ENCODE data around the gene SLC34A3. TPM values are rescaled to one million over a fixed set of nuclear protein-coding genes. Genes with fewer than 3 reads are reported as not detected.

Gene SLC34A3
- total RNA-seq, 1 donor from 2014 or later: 0.49 TPM

DNA sequence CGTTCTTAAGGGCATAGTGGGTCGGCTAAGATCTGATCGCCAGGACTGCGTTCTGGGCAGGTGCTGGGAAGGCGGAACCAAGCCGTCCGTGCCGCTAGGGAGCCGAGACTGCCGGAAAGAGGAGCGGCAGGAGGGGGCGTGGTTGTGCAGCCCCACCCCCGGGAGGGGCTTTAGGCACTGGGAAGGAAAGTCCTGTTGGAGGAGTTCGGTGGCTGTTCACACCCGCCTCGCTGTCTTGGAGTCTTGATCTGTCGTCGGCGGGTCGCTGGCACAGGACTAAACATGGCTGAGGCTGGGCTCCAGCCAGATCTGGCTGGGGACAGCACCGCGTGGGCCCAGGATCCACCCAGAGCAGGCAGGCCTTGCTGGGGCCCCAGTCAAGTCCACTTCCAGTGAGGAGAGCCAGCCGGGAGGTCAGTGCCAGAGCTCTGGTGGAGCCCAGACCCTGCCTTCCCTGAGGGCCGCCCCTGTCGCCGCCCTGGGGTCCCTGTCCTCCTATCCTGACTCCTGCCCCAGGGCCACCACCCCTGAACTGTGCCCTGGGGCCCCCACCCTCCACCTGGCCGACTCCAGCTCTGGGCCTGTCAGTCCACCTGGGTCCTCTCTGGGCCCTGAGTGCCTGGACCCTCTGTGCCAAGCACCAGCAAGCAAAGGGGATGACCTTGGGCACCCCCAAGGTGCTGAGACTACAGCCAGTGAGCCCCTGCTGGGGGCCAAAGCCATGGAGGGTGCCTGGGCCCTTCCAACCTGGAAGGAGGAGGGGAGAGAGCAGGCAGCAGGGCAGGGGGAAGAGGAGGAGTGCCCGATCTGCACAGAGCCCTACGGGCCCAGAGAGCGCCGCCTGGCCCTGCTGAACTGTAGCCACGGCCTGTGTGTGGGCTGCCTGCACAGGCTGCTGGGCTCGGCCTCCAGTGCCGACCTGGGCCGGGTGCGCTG, 13.2 kb upstream of the SLC34A3 start:
- peak; percentile 82 for DNase-seq (ENCODE audit: low spot score)

GRCh38 chr9:137218212-137218753, 12.4 kb upstream of the SLC34A3 start:
- DNase-seq (ENCODE audit: low spot score): no peak

GRCh38 chr9:137218754-137219271, 11.9 kb upstream of the SLC34A3 start:
- DNase-seq (ENCODE audit: low spot score): peak; percentile 52

DNA sequence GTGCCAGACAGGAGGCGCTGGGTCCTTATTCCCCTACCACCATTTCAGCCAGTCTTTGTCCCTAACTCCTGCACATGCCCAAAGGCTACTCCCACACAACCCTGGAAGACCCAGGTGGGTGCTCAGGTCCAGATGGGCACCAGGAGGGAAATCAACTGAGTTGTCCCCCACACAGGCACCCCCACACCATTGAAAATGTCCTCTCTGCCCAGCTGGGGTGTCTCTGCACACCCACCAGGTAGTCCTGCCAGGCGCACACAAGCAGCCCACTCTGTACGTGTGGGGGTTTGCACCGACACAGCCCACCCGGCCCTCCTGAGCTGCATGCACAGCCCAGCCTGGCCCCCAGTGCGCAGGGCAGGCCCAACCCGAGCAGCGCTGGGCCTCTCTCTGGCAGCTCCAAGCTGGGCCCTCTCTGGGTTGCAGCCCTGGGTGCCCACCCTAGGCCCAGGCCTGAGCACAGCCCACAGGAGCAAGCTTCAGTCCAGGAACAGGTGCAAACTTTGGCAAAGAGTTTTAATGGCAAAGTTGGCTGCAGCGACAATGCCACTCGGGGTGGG, 10.9 kb upstream of the SLC34A3 start:
- no peak for DNase-seq (ENCODE audit: low spot score)

DNA sequence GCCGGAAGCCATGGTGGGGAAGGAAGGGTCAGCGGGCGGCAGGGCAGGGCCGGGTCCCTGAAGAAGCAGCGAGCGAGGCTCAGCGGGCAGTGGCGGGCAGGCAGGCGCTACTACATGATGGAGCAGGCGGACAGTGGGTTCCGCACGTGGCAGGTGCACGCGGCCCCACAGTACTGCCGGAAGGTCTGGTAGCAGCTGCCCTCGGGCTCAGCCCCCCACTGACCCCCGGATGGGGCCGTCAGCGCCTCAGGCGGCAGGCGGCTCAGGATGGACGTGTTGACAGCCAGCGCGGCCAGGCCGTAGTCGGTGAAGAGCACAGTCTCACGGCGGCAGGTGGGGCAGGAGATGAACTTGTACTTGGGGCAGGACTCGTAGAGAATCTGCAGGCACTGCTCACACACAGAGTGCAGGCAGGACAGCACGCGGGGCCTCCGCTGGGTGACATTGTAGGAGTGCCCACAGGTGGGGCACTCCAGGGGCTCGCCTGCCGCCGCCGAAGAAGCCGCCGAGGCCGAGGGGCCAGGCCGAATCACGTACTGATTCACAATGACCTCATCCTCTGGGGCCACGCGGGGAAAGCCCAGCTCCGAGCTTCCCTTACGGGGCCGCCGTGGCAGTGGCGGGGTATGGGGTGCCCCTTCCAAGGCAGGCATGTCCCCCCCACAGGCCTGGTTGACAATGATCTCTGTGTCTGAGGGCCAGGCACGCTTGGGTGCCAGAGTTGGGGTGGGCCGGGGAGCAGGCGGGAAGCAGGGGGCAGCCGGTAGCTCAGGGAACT, 10.2 kb upstream of the SLC34A3 start:
- no peak for DNase-seq (ENCODE audit: low spot score)

- DNase-seq (ENCODE audit: low spot score): no peak
Measured at GRCh38 chr9:137221095-137221505, 9.6 kb upstream of the SLC34A3 start.

- DNase-seq (ENCODE audit: low spot score): no peak
Measured at GRCh38 chr9:137221506-137222111, 9.1 kb upstream of the SLC34A3 start.

GRCh38 chr9:137222190-137223077, 8.3 kb upstream of the SLC34A3 start, which contains the start of gene RNF208:
Gene RNF208, minus strand, starts transcription at chr9:137222240. Its CDS starts 1,028 bp downstream, at chr9:137221212.
- no peak for DNase-seq (ENCODE audit: low spot score)

GRCh38 chr9:137223078-137223970, 7.4 kb upstream of the SLC34A3 start:
- DNase-seq (ENCODE audit: low spot score): peak; percentile 99

- no peak for DNase-seq (ENCODE audit: low spot score)
Measured at GRCh38 chr9:137224830-137225694, 5.6 kb upstream of the SLC34A3 start, which contains the start of gene CYSRT1. Gene CYSRT1, plus strand, starts transcription at chr9:137225174. Its CDS starts 448 bp downstream, at chr9:137225622.

- DNase-seq (ENCODE audit: low spot score): no peak
Measured at GRCh38 chr9:137225699-137226331, 4.9 kb upstream of the SLC34A3 start.

- no peak for DNase-seq (ENCODE audit: low spot score)
Measured at GRCh38 chr9:137226338-137227053, 4.2 kb upstream of the SLC34A3 start.

DNA sequence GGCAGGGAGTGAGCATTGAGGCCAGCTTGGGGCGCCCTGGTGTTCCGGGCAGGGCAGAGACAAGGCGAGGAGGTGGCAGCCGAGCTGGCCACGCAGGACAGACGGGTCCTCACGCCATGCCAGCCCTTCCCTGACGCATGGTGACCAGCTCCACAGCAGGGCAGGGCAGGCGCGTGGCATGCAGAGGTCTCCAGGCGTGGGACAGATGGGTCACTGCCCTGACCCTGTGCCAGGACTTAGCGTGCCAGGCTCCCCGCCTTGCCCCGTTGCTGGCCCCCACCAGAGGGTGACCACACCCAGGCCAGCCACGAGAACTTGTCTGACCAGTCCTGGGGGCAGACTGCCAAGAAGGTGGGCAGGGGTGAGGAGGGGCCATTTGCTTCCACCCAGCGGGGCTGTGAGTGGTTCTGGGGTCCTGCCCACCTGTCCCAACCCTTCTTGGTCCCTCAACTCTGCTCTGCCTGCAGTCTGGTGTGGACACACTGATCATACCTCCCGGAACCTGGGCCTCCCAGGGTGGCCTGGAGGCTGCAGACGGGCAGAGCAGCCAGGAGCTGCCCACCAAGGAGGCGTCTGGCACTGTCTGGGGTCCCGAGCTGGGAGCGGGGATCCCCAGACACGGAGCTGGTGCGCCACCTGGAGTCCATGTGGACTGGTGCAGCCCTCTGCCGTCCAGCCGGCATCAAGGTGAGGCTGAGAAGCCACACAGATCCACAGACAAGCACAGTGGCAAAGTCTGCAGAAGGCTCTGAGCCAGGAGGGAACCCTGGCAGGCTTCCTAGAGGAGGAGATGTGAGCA, 3.4 kb upstream of the SLC34A3 start, which contains the start of gene RNF224:
Gene RNF224, plus strand, starts transcription at position 449 of the 799 bp plus-strand sequence. CDS start 834 bp downstream, outside the sequence.
- DNase-seq (ENCODE audit: low spot score): peak; percentile 85

DNA sequence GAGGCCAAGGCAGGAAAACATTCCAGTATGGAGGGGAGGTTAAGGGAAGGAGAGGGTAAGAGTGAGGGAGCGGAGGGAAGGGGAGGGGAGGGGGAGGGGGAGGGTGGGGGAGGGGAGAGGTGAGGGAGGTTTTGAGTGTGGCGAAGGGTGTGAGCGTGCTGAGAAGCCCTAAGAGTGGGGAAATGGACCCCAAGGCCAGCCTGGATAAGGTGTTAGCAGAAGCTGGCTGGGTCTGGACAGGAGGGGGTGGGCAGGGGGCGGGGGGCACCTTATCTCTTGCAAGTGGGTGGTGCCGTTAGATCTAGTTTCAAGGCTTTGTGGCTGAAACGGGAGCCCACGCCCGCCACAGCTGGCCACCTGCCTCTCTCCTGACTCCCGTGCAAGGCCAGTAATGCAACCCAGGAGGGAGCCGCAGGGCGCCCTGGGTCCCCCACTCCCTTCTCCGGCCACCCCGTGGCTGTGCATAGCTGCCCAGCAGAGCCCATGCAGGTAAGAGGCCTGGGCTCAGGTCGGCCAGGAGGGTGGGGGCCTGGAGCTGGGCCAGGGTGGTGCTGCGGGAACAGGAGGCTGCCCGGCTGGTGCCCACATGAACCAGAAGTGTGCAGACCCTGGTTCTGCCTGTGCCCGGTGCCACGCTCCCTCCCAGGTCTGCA, 2.7 kb upstream of the SLC34A3 start:
- DNase-seq (ENCODE audit: low spot score): no peak

GRCh38 chr9:137228506-137228967, 2.2 kb upstream of the SLC34A3 start:
- no peak for DNase-seq (ENCODE audit: low spot score)
